ENCODE measurements around the gene NDUFS3.
"Not testable (repeated sequence)": the region's sequence is repeated elsewhere in the genome, so short reads cannot be mapped to it uniquely, and the experiment has no call there.

DNA sequence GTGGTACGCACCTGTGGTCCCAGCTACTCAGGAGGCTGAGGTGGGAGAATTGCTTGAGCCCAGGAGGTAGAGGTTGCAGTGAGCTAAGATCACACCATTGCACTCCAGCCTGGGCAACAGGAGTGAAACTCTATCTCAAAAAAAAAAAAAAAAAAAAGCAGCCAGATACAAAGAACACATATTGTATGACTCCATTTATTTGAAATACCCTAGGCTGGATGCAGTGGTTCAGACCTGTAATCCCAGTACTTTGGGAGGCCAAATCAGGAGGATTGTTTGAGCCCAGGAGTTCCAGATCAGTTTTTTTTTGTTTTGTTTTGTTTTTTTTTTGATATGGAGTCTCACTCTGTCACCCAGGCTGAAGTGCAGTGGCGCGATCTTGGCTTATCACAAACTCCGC lies 16.5 kb upstream of the NDUFS3 start:
- TF ChIP-seq, protein P1, sequence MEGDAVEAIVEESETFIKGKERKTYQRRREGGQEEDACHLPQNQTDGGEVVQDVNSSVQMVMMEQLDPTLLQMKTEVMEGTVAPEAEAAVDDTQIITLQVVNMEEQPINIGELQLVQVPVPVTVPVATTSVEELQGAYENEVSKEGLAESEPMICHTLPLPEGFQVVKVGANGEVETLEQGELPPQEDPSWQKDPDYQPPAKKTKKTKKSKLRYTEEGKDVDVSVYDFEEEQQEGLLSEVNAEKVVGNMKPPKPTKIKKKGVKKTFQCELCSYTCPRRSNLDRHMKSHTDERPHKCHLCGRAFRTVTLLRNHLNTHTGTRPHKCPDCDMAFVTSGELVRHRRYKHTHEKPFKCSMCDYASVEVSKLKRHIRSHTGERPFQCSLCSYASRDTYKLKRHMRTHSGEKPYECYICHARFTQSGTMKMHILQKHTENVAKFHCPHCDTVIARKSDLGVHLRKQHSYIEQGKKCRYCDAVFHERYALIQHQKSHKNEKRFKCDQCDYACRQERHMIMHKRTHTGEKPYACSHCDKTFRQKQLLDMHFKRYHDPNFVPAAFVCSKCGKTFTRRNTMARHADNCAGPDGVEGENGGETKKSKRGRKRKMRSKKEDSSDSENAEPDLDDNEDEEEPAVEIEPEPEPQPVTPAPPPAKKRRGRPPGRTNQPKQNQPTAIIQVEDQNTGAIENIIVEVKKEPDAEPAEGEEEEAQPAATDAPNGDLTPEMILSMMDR (conservative IDR thresholded peaks at IDR 0.05), result not testable (repeated sequence)
- TF ChIP-seq ZFX (IDR thresholded peaks at IDR 0.05), result not testable (repeated sequence)

Data from C4-2B (cell line).